GM19395 (cell line): Measurements from ENCODE around the gene CMC1.
"Not testable (repeated sequence)": the region's sequence is repeated elsewhere in the genome, so short reads cannot be mapped to it uniquely, and the experiment has no call there.

ENCODE experiments used
- ATAC-seq: cut with Tn5 transposase; IDR thresholded peaks from one replicate; pipeline ENCODE4 v1.9.1; 2021; ENCODE audit warnings: mild to moderate bottlenecking, moderate library complexity; ENCODE audit not compliant: unreplicated experiment

Gene CMC1

DNA sequence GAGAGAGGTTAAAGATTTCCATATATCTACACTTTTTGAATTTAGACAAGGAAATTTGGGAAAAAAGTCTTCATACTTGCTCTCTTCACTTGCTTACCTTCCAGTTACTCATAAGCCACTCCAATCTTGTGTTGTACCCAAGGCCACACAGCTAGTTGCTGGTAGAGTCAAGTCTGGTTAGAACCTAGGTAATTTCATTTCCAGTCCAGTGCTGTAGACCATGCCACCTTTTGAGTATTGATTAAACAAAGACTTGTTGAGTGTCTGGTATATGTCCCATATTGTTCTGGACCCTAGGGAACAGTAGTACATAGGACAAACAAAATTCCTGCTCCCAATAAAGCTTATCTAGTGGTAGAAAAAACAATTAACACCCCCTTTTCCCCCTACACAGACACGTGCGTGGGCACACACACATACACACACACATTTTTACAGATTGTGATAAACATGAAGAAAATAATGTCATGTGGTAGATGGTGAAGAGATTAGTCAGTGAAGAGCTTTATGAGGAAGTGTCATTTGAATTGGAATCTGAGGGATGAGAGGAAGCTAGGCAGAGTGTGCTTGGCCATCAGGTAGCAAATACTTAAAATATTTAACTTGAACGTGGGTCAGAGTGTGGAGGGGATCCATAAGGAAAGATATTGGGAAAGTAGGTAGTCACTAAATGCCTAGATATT is 2.1 kb downstream of the CMC1 start:
- ATAC-seq, result no peak

DNA sequence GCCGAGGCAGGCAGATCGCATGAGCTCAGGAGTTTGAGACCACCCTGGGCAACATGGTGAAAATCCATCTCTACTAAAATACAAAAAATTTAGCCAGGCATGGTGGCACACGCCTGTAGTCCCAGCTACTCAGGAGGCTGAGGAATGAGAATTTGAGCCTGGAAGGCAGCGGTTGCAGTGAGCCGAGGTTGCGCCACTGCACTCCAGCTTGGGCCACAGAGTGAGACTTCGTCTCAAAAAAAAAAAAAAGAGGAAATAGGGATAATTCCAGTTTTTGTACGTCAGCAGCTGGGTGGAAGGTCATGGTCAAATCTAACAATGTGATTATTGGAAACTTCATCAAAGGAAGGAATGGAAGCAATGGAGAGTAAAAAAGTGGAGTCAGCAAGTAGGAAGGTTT is 3.1 kb downstream of the CMC1 start:
- no peak for ATAC-seq

DNA sequence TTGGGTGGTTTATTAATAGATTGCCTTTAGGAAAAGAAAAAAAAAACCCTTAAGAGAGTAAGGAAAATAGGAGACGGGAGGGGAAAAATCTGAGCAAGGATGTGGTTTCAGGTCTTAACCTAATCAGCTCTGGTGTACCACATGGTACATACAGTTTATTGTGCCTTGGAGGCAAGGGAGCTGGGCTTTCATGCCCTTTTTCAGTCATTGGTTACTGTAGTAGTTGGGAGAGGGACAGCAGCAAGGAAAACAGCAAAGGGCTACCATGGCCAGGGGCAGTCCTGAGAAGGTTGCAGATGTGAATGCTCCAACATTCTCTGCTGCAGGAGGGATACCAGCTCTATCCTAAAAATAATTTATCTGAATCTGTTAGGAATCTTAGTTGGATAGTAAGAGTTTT is 5.9 kb downstream of the CMC1 start:
- ATAC-seq, result no peak

DNA sequence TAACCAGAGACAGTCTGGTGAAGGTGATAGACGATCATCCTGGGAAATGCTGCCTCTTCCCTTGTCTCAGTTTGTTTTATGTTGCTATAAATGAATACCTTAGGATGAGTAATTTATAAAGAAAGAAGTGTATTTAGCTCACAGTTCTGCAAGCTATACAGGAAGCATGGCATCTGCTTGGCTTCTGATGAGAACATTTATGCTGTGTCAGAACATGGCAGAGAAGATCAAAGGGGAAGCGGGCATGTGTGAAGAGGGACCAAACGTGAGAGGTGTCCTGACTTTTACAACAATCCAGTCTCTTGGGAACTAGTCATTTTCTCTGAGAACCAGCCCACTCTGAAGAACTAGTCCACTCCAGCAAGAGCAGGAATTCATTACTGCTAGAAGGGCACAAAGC is 9.6 kb downstream of the CMC1 start:
- no peak for ATAC-seq

DNA sequence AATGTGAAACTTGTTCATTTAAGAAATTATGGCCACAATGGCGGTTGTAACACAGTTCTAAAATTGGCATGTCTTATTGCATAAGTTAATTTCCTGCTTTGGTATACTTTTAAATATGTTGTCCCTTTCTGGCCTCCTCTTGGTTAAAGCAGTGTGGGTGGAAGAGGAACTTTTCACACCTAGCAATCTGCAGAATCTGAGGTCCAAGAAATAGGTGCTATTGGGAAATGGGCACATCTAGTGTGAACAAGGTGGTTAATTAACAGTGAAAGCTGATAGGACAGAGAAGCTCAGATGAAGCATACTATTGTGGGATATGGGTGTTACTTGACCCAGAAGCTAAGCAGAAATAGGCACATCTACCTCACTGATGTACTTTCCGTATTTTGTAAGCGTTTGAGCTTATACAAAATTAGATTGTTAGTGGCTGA is 10.6 kb downstream of the CMC1 start:
- peak; percentile 38 for ATAC-seq

DNA sequence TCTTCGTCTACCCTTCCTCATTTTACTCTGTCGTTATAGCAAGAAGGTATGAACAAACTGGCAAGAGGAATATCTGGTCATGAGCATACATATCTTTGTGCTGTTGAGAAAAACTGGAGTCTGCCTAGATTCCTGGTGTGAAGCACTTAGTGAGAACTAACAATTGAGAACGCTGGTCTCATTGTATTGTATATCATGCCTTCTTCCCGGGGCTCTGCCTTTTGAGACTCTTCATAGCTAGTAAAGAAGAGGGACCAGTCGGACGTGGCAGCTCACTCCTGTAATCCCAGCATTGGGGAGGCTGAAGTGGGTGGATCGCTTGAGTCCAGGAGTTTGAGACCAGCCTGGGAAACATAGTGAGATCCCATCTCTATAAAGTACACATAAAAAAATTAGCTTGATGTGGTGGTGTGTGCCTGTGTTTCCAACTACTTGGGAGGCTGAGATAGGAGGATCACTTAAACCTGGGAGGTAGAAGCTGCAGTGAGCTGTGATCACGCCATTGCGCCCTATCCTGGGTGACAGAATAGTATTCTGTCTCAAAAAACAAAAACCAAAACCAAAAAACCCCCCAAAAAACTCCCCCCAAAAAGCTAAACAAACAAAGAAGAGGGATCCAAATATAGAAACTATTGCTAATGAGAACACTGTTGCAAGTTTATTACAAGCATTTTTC is 11.8 kb downstream of the CMC1 start:
- ATAC-seq, result no peak

DNA sequence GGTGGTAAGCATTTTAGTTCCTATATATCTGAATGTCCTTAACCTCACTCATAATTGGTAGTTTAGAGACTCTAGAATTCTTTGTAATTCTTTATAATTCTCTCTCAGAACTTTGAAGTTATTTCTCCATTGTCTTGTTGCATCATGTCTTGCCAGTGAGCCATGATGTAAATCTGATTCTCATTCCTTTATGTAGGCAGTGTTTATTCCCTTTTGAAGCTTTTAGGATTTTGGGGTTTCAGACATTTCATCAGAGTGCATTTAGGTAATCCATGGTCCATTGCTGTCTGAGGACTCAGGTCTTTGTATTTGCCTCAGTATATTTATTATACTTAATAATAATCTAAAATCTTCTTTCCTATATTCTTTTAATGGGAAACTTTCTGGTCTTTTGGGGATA is 20.6 kb downstream of the CMC1 start:
- no peak for ATAC-seq

DNA sequence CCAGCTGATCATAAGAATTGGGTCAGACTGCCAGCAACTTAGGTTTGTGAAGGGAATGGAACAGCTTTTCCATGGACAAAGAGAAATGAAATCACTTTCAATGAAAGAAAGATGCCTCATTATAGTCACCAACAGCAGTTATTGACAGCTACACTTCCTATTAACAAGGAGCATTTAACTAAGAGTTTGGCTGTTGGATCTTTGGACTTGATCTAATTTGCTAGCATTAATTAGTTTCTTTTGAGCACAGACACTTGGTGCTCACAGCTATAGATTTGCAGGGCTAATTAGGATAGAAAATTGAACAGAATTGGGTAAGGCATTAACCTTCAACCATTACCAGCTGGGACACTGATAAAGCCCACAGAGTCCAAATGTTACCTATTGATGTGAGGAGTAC is 24.2 kb downstream of the CMC1 start:
- ATAC-seq, result no peak

DNA sequence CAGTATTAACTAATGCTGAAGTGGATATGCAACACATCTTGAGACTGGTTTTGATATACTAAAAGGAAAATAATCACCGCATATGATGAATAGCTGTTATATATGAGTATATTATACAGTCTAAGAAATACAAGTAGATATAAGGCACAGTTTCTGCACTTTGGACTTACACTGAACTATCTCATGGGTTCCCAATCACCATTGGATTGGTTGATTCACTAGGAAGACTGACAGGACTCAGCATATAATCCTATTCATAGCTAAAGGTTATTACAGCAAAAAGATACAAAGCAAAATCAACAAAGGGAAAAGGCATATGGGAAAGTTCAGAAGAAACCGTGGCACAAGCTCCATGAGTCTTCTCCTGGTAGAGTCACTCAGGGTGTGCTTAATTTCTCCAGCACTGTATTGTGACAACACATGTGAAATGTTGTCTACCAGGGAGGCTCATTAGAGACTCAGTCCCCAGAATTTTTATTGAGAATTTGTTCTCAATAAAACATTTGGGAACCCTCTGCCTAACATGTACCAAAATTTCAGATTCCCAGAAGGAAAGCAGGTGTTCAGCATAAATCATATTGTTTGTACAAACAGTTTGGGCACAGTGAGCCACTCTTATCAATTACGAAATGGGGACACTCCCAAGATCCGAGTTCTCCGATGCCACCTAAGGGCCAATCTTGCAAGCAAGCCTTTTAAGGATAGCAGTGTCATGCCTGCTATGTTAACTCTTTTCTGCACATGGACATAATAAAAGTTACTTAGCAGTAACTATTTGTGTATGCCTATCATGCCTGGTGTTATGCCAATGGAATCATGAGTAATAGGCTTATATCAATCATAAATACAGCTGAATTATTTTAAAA is 26.8 kb downstream of the CMC1 start:
- no peak for ATAC-seq

DNA sequence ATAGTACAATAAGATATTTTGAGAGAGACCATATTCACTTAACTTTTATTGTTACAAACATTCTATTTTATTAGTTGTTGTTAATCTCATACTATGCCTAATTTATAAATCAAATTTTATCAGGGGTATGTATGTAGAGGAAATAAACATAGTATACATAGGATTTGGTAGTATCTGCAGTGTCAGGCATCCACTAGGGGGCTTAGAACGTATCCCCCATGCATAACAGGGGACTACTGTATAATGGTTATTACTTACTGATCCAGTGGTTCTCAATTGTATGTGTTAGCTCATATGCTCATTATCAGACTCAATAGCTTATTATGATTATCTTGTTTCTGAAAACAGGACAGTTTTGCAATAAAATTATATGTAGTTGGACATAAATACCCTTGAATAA is 27.6 kb downstream of the CMC1 start:
- no peak for ATAC-seq

DNA sequence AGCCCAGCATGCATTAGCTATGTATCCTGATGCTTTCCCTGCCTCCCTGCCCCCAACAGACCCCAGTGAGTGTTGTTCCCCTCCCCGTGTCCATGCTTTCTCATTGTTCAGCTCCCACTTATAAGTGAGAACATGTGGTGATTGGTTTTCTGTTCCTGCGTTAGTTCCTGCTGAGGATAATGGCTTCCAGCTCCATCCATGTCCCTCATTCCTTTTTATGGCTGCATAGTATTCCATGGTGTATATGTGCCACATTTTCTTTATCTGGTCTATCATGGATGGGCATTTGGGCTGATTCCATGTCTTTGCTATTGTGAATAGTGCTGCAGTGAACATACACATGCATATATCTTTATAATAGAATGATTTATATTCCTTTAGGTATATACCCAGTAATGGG is 28.5 kb downstream of the CMC1 start:
- not testable (repeated sequence) for ATAC-seq

DNA sequence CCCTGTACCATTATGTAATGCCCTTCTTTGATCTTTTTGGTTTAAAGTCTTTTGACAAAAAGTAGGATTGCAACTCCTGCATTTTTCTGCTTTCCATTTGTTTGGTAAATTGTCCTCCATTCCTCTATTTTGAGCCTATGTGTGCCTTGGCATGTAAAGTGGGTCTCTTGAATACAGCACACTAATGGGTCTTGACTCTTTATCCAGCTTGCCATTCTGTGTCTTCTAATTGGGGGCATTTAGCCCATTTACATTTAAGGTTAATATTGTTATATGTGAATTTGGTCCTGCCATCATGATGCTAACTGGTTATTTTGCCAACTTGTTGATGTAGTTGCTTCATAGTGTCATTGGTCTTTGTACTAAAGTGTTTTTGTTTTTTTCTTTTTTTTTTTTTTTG is 32.4 kb downstream of the CMC1 start:
- no peak for ATAC-seq

DNA sequence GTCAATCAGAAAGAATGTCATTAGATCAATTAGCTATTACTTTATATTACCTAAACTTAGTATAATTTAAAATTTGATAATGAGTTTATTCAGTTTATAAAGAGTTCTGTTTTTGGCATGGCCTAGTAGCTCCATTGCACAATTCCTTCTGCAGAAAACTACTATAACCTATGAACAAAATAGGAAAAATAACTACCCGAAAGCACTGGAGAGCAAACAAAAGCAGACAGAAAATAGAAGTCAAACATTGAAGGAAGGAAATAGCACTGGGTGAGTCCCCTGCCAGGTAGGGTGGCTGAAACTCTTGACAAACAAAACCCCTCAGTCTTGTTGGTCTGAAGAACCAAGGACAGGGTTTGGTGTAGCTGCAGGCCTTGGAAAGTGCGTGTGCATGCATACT is 37.5 kb downstream of the CMC1 start:
- ATAC-seq, result no peak

DNA sequence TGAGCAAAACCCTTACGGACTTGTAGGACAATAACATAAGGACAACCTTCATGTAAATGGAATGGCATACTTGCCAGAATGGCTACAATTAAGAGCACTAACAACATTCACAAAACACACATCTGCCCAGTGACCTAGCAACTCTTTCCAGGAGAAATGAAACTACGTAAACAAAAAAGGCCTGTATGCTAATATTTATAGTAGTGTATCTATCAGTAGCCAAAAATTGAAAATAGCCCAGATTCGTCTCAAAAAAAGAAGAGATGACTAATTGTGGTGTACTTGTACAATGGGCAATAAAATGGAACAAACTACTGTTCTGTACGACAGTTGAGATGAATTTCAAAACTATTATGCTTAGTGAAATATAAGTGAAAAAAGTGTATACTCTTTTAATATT is 38.4 kb downstream of the CMC1 start:
- no peak for ATAC-seq

DNA sequence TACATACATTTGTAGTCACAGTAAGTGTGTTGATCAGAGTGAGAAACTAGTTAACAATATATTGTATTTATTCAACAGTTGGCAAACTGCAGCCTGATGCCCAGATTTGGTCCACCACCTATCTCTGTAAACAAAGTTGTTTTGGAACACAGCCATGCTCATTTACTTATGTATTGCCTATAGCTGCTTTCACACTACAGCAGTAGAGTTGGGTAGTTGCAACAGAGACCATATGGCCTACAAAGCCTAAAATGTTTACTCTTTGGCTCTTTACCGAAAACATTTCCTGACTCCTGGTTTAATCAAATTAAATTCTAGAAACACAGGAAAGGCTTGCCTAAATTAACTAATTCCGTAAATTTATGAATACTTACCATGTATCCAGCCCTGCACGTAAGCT is 39.4 kb downstream of the CMC1 start:
- ATAC-seq, result no peak

DNA sequence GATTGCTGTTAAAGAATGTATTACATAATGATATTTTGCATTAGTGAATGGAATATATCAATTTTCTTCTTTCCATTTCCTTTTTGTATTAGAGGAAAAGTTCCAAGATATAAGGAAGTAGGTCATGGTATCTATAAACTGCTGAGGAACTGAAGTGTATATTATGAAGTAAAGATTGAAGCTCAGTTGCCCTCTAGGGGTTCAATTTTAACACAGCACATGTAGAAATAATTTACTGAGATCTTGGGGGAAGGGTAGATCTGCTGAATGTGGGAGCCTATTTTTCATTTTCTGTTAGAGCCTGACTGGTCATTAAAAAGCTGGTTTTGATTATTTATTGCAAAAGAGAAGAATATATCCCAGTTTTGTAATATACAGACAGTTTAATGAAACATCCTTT is 45.2 kb downstream of the CMC1 start:
- ATAC-seq, result peak; percentile 89

DNA sequence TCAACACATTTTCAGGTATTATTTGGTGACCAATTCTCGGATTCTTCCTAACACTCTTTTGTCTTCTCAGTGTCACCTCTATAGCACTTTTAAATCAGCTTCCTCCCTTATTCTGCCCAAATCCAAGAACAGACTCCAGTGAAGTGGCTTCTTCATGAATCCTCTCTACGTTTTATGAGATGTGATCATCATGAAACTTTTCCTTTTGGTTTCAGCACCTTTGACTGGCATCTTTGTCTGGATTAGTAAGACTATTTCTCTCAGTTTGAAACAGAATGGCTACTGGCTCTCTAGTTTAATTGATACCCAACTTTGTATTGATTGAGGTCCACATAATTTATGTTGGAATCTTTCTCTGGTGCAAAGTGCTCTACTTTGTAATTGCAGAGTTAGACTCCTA is 45.6 kb downstream of the CMC1 start:
- no peak for ATAC-seq

DNA sequence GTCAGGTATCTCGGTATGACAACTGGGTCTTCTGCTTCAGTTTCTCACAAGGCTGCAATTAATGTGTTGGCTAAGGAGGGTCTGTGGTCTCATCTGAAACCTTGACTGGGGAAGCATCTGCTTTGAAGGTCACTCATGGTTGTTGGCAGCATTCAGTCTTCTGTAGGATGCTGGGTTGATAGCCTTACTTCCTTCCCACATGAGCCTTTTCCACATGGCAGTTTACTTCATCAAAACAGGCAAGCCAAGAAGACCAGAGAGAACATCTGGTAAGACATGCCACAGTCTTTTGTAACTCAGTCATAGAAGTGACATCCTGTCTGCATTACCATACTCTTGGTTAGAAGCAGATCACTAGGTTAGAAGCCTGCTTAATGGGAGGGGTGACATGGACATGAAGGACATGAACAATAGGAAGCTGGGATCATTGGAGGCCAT is 49.5 kb downstream of the CMC1 start:
- no peak for ATAC-seq

DNA sequence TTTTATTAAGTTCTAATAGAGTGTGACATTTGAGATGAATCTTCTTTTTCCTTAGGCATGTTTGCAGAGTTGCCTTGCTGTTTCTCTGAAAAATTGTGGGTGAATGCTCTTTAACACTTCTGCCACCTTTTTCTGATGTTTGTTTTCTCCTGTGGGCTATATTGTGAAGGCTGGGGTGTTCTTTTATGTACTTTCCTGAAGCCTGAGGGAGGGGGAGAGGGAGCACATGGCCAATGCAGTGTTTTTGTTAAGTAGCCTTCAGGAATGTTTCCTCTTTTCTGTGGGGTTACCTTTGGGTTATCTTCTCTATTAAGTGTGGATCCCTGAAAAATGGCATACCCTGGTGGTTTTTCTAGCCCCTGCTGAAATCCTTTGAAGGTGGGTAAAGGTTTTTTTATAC is 50.2 kb downstream of the CMC1 start:
- no peak for ATAC-seq

DNA sequence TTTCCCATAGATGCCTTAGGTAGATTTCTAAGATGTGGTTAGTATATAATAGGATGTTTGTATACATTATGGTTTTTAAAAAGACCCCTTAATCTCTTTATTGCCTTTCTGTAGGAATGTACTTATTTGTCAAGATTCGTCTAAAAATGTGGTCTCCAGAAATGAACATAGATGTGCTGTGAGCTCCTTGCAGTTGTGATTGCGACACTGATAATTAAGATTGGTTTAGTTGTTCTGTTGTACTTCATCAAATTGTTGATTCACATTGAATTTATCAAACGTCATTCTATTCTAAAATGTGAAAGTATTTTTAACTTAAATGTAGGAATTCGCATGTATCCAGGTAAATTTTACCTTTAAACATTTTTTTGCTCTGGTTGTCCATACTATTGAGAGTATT is 51.2 kb downstream of the CMC1 start:
- ATAC-seq, result no peak

DNA sequence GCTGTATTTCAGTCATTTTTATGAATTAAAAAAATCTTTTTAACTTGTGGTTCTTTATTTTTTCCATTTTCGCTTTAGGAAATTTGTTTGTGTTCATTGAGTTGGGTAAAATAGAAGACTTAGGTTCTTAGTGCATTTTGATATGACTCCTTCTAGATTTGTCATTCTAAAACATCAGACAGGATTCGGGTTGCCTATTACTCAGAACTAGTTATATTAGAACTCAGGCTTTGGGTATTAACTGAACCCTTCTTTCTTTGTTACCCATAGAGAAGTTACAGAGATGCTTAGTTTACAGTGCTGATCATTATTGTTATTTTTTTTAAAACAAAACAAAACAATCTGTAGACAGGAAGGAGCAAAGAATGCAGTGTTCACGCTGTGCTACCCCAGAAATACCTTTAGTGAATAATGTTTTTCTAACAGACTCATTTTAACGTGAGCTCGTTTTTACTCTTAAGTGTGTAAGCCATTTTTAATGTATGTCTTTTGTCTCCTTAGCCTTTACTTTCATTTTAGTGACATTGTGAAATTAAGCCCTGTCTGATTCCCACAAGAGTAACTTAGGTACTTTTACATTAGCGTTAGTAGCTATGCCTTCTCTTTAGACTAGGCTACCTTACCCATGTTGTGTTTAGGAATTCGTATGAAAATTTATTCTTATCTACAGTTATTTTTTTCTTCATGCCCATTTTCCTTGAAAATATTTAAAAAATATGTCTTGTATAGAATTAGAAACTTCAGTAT is 53.4 kb downstream of the CMC1 start:
- no peak for ATAC-seq
